NK-92 (cell line): ENCODE results near the gene LIMS2.

ENCODE experiments used
- DNase-seq: peaks from one replicate; lab custom pipeline; 2025; ENCODE audit not compliant: unreplicated experiment; lab: John Stamatoyannopoulos, UW

The LIMS2 gene

DNA sequence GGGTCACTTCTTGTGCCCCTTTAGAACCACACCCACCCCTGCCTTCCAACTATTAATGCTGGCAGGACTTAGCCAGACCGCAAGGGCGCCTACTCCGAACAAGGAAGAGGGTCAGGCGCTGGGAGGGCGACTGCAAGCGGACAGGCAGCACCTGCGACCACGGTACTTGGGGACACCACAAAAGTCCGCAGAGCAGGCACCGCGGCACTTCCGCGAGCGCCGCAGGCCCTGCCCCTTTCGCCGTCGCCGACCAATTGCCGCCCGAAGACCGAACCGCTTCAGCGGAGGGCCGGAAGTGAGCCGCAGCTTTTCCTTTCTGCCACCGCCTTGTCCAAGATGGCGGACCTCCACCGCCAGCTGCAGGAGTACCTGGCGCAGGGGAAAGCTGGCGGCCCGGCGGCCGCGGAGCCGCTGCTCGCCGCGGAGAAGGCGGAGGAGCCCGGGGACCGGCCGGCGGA, 25.9 kb upstream of the LIMS2 start, which contains the start of gene SFT2D3:
Gene SFT2D3, plus strand, starts transcription at position 305 of the 458 bp plus-strand sequence. Its CDS starts 32 bp downstream, at position 337.
- peak; percentile 29 for DNase-seq

DNA sequence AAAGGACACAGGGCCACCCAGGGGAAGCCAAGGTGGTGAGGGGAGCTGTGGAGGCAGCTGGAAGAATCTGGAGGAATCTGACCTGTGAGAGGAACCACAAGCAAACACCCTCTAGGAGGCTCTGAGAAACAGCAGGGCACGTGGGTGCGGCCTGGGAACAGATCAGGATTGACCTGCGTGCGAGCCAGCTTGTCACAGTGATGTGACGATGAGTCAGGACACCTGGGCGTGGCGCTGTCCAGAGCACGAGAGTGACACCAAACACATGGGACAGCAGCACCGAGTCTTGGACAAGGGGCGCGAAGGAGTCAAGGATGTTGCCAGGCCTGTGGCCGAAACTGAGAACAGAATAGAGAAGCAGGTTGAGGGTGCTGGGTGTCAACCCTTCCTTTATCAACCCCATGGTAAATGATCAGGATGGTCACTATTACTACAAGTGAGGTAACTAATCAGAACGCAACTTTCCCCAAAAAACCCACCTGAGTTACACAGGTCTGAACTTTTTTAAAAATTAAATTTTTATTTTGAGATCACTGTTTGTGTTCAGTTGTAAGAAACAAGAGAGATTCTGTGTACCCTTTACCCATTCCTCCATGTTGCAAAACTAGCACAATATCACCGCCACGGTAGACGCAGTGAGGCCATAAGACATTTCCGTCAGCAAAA, 25.3 kb upstream of the LIMS2 start:
- DNase-seq = no peak

DNA sequence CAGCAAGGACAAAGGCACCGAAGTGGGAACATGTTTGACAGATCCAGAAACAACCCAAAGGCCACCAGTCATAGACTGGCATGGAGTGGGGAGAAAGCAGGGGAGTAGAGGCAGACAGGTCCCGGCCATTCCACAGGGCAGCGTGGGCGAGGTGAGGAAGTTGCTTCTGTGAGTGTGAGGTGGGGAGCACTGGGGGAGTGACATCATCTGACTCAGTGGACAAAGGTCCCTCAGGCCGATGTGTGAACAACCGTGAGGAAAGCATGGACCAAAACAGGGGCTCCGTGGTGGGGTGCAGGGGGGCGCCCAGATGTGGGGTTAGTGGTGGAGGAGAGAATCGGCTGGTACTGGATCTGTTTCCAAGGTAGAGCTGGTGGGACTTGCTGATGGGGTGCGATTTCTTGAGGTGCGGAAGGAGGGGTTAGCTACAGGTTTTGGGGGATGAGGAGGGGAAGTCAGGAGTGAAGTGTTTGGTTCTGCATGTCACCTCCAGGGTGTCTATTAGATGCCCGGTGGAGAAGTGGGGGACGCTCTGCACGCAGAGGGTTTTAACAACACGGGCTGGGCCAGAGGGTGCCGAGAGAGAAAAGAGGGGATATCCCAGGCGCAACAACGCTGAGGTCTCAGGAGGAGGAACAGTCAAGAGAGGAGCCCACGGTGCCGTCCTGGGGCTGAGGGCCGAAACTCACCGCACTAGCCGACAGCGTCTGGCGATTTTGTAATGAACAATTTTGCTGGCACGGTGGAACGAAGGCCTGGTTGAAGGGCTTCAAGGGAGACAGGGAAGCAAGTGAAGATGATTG, 23.4 kb upstream of the LIMS2 start:
- DNase-seq = no peak

DNA sequence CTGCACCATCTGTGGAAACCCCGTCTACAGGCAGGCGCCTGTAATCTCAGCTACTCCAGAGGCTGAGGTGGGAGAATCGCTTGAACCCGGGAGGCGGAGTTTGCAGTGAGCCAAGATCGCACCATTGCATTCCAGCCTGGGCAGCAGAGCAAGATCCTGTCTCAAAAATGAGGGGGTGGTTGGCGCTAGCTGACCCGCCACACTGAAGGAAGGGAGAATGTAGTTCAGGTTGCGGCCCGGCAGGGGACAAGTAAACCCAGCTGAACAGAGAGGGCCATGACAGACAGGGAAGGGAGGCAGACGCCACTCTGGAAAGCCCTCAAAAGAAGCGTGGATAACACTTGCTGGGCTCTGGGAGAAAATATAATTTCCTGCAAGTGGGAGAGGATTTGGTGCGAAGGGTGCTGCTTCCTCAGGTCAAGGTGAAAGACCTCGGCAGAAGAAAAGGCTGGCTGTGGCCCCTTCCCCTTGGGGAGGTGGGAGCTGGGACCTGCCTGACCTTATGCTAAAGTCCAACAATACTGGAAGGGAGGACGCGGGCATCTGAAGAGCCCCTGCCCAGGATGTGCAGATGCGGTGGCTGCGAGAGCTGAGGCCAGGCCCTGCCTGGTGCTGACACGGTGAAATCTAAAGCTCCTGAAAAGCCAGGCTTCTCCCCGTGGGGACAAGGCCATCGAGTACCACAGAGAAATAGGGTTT, 22.3 kb upstream of the LIMS2 start:
- no peak for DNase-seq

DNA sequence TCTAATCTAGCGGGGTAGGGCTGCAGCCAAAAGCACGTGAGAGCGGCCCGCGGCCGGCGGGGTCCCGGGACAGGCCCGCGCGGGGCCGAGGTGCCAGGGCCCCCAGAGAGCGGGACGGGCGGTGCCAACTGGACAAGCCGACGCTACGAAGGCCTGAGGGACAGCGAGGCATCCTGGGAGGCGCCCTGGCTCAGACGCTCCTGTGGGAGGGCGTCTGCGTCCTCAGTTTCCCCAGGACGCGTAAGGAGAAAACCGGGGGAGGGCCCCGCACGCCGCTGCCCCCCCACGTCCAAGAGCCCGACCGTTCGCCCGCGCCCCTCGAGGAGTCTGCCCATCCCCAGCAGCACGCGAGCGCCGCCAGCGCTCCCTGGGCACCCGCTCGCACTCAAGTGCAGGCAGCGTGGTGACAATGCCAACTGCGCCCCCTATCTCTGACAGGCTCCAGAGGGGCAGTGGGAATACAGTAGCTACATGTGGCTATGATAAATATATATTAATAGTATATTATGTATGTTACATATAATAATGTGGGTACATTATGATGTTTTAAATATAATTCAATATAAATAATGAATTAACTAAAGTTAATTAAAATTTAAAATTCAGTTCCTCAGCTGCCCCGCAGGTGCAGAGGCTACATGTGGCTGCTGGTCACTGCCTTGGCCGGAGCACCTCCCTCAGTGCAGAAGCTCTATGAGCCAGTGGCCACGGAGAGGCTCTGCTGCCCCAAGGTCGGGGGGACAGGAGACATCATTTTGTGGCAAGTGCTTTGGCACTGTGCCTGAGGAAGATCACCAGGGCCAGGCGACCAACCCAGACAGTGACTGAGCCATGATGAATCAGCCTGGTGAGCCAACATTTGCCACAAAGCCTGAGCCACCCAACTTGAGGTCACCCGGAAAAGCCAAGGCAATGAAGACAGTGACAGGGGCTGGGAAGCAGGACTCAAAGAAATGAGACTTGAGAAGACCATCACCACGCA, 20.5 kb upstream of the LIMS2 start:
- no peak for DNase-seq

DNA sequence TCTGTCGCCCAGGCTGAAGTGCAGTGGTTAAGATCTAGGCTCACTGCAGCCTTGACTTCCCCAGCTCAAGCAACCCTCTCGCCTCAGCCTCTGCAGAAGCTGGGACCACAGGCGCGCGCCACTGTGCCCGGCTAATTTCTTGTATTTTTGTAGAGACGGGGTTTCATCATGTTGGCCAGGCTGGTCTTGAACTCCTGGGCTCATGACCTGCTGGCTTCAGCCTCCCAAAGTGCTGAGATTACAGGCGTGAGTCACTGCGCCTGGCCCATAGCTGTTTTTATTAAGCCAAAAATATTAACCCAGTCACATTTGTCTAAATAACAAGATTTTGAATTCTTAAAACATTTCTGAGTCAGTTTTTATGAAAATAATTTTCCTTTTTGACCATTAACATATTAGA, 19.7 kb upstream of the LIMS2 start:
- no peak for DNase-seq

DNA sequence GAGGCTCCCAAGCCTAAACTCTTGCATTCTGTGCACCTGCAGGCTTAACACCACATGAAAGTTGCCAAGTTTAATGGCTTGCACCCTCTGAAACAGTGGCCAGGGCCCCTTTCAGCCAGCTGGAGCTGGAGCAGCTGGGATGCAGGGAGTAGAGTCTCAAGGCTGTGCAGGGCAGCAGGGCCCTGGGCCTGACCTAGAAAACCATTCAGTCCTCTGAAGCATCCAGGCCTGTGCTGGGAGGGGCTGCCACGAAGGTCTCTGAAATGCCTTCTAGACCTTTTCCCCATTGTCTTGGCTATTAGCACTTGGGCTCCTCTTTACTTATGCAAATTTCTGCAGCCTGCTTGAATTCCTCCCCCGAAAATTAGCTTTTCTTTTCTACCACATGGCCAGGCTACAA, 15.4 kb upstream of the LIMS2 start:
- no peak for DNase-seq

DNA sequence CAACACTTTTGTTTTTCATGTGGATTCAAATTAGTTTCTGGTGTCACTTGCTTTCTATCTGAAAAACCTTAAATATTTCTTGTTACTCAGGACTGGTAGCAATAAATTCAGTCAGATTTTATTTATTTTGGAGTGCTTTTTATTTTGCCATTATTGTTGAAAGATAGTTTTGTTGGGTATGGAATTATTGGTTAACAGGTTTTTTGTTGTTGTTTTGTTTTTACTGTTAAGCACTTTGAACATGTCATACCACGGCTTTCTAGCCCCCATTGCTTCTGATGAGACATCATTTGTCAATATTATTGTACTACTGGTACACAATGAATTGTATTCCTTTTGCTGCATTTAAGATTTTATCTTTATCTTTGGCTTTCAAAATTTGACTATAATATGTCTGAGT, 13.1 kb upstream of the LIMS2 start:
- DNase-seq = no peak

DNA sequence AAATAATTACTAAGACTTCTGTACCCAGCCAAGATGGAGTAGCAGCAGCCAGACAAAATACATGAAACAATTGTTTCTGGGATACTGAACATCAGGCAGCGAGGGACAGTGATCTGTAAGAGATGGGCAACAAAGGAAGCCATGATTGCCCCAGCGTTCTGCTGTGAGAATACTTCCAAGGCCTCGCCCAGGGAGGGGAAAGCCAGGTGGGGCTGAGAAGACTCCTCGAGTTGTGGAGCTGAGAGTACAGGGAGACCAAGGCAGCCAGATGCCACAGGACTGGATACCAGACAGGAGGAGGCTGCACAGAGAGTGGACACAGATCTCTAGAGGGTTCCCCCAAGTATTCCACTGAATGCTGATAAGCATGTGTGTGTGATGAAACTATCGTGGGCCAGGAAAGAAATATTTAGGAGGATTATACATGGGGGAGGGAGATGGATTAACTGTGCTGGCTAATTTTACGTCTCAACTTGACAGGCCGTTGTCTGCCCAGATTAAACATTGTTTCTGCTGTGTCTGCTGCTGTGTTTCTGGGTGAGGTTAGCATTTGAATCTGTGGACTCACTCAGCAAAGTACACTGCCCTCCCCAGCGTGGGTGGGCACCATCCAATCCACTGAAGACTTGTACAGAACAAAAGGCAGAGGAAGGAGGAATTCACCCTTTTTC, 10.2 kb upstream of the LIMS2 start:
- DNase-seq = no peak

DNA sequence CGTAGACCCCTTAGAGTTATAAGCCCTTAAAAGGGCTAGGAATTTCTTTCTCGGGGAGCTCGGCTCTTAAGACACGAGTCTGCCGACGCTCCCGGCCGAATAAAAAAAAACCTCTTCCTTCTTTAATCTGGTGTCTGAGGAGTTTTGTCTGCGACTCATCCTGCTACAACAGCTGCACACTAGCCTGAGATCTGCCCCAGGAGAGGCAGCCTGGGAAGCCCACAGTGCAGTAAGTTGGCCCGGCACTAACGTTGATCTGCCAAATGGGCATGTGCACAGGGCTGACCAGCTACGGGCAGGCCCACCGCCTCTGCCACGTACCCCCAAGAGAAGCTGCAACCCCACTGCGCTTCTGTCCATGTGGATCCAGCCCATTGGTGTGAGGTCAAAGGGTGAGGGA, 8.4 kb upstream of the LIMS2 start:
- DNase-seq = no peak

DNA sequence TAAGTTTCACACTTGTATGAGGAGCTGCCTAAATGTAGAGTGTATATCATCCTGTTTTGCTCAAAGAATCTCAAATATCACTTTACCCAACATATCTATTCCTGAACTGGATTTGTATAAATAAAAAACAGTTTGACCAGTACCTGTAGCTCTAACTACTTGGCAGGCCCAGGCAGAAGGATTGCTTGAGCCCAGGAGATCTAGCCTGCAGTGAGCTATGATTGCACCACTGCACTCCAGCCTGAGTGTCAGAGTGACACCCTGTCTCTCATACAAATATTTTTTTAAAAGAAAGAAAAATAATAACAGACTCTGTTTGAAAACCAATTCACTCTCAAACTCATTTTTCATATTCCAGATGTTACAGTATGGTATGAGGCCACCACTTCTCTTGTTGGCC, 7.7 kb upstream of the LIMS2 start:
- no peak for DNase-seq

DNA sequence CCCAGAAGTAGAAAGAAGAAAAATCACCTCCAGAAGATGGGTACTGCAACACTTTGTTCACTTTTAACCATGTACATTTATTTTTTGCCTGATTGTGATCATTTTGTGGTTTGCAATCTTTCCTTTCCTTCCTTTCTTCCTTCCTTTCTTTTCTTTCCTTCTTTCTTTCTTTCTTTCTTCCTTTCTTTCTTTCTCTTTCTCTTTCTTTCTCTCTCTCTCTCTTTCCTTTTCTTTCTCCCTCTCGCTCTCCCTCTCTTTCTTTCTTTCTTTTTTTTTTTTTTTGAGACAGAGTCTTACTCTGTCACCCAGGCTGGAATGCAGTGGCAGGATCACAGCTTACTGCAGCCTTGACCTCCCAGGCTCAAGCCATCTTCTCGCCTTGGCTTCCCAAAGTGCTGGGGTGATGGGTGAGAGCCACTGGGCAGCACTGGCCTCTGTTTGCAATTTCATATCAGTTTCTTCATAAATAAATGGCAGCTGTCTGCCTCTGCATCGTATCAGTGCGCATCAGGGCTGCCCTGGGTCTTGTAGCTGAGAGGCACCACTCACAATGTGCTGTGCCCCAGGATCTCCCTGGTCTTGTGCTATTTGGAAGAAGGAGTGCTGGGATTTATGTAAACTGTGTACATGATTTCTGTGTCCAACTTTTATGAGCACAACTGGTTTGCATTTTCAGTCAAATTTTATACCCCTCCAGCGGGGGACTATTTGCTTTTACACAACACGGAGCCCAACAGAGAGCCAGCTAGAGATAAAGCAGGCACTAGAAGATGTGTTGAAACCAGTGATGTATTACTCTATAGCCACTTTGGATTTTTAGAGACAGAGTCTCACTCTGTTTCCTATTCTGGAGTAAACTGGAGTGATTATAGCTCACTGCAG, 6.9 kb upstream of the LIMS2 start:
- no peak for DNase-seq

DNA sequence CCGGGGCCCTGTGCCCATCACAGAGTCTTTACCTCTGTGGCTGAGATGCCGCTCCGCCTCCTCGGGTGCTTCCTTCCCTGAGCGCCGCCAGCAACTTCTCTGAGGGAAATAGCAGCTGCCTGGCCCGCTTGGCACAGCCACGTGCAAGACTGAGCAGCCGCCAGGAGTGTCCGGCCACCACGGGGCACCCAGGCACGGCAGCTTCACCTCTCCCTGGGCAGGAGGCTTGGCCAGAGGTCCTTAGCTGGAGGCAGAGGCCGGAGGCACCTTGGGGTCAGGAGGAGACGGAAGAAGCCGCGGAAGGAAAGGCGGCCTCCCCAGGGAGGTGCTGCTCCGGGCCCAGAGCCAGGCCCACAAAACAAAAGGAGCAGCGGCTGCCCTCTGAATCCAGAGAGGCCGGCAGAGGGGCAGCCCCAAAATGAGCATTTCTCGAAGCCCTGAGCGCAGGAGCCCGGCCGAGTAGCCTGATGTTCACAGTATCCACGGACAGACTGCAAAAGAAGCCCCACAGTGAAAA, 6.0 kb upstream of the LIMS2 start:
- DNase-seq = no peak

DNA sequence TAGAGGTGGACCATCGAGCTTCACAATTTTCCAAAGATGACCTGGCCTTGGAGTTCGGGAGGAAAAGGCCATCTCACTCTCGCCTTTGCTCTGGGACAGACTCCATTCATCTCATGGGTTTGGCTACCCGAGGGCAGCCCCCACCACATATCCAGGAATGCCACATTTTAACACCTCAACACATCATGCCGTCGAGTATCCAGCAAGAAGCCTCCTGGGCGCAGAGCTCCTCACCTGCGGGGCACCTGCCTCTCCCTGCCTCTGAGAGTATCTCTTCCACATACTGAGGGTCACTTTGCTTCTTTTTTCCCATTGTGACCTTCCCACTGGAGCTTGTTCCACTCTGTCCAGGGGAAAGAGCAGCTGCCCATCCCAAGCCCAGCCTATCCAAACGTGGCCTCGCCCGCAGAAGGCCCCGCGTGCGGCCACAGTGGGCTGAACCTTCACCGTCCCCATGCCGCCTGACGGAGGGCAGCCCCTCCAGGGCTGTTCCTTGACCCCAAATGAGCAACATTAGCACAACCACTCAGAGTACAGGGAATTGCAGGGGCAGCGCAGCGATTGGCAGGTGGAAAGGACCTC, 5.5 kb upstream of the LIMS2 start:
- no peak for DNase-seq

DNA sequence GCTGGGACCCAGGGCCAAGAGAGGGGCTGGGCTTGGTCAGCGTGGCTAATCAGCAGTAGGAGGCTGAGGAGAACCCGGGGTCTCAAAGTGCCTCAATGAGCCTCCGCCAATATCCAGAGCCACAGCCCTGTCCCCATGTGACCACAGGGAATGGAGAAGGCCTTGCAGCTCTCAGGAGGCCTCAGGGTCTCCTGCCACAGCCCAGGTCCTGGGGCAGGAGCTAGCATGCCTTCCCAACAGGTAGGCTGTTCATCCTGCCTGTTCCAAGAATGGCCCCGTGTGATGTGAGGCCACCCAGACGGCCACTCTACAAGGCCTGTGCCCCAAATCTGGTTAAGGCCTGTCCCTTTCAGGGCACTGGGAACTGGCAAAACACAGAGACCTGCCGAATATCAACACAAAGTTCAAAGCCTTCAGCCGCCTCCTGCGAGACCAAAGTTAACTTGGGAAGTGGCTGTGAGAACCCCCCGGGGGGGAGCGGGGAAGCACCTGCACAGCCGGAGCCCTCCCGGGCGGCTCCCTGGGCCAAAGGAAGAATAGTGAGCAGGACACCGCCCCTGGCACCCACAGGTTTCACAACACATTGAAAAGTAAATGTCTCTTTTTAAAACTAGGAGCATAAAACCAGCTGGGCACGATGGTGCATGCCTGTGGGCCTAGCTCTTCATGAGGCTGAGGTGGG, 4.5 kb upstream of the LIMS2 start:
- no peak for DNase-seq

DNA sequence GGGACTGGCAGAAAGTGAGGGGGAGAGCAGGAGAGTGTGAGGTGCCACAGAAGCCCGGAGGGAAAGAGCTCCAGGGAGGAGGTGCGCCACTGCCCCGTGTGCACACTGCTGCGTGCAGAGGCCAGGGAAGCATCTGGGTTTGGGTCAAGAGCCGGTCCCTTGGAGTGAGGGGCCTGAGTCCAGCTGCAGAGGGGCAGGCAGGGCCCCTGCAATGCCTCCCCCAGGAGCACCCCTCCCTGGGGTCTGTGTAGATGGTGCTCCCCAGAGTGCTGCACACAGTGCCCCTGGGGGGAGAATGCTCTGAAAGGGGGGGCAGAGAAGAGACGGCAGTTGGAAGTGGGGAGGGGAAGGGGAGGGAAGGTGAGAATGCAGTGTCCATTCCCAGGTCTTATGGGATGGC, 3.7 kb upstream of the LIMS2 start:
- no peak for DNase-seq

DNA sequence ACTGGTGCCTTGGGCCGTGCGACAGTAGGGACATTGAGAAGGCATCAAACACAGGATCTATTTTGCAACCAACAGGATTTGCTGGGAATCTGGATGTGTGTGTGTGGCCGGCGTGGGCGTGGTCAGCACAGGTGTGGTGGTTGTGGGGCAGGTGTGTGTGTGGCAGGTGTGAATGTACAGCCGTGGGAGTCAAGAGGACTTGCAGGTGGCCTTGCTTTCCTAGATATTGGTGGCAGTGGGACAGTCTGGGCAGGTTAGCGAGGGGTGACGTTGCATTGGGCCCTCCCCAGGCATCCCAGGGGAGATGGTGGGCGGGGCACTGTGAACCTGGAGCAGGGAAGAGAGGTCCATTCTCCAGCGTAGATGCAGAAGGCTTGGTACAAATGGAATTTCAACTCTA, 3.2 kb upstream of the LIMS2 start:
- no peak for DNase-seq

DNA sequence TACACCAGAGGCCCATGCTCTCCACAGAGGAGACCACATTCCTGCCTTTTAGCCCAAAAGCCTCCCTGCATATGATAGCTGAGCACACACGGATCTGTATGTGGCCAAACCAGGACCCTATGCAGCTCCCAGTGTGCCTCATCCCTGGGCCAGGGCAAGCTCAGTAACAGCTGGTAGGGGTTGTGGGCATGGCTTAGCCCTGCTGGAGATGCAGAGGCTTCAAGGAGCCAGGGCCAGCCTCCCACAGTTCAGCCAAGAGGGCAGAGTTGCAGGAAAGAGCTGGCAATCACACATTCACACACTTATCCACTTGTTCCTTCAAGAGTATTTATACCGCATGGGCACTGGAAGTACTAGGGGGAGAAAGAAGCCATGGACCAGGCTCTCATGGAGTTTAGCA, 1.6 kb upstream of the LIMS2 start:
- DNase-seq = no peak
